HEK293 (cell line): ENCODE results near the gene AP1G2.

Experiments
- BCL11B ChIP-seq: fragments of 450-650 bp; formaldehyde crosslinking; IDR thresholded peaks from 2 replicates; pipeline ENCODE4 v1.5.1; 2016; ENCODE audit warnings: low read depth, missing biosample characterization, missing genetic modification characterization
- GLIS1 ChIP-seq: fragments of 450-650 bp; formaldehyde crosslinking; IDR thresholded peaks from 2 replicates; pipeline ENCODE4 v1.5.1; 2016; ENCODE audit warnings: missing biosample characterization, missing genetic modification characterization
- HOXC10 ChIP-seq: sonication (generic); formaldehyde crosslinking; IDR thresholded peaks from 2 replicates; pipeline ENCODE4 v1.8.1; 2023; ENCODE audit warnings: mild to moderate bottlenecking, missing genetic modification reagents
- KLF10 ChIP-seq: fragments of 450-650 bp; IDR thresholded peaks from 2 replicates; pipeline ENCODE4 v1.5.1; 2018; ENCODE audit warnings: missing biosample characterization, mild to moderate bottlenecking, missing genetic modification characterization
- KLF16 ChIP-seq: fragments of 450-650 bp; formaldehyde crosslinking; IDR thresholded peaks from 2 replicates; pipeline ENCODE4 v1.5.1; 2017; ENCODE audit warnings: missing biosample characterization, missing genetic modification characterization
- MYNN ChIP-seq: fragments of 450-650 bp; formaldehyde crosslinking; IDR thresholded peaks from 2 replicates; pipeline ENCODE4 v1.5.1; 2016; ENCODE audit warnings: missing biosample characterization, missing genetic modification characterization, borderline replicate concordance
- PRDM1 ChIP-seq: fragments of 450-650 bp; formaldehyde crosslinking; IDR thresholded peaks from 2 replicates; pipeline ENCODE4; 2016; ENCODE audit warnings: missing biosample characterization, missing genetic modification characterization
- PRDM10 ChIP-seq: fragments of 450-650 bp; formaldehyde crosslinking; IDR thresholded peaks from 2 replicates; pipeline ENCODE4 v1.5.1; 2016; ENCODE audit warnings: missing biosample characterization, missing genetic modification characterization
- RBAK ChIP-seq: fragments of 450-650 bp; formaldehyde crosslinking; IDR thresholded peaks from 2 replicates; pipeline ENCODE4 v1.5.1; 2016; ENCODE audit warnings: missing biosample characterization, missing genetic modification characterization
- SP7 ChIP-seq: fragments of 450-650 bp; formaldehyde crosslinking; IDR thresholded peaks from 2 replicates; pipeline ENCODE4 v1.5.1; 2016; ENCODE audit warnings: missing biosample characterization, missing genetic modification characterization
- ZBTB11 ChIP-seq: fragments of 450-650 bp; formaldehyde crosslinking; conservative IDR thresholded peaks from 2 replicates; pipeline ENCODE4 v1.5.1; 2016; ENCODE audit warnings: low read depth, missing biosample characterization, missing genetic modification characterization
- ZBTB17 ChIP-seq: fragments of 450-650 bp; formaldehyde crosslinking; IDR thresholded peaks from 2 replicates; pipeline ENCODE4 v1.5.1; 2016; ENCODE audit warnings: missing biosample characterization, missing genetic modification characterization
- ZBTB7A ChIP-seq: fragments of 450-650 bp; formaldehyde crosslinking; IDR thresholded peaks from 2 replicates; pipeline ENCODE4 v1.5.1; 2016; ENCODE audit warnings: low read depth, missing biosample characterization, missing genetic modification characterization
- ZFP69B ChIP-seq: fragments of 450-650 bp; formaldehyde crosslinking; IDR thresholded peaks from 2 replicates; pipeline ENCODE4 v1.5.1; 2016; ENCODE audit warnings: missing biosample characterization, missing genetic modification characterization
- ZNF169 ChIP-seq: fragments of 450-650 bp; formaldehyde crosslinking; IDR thresholded peaks from 2 replicates; pipeline ENCODE4 v1.5.1; 2016; ENCODE audit warnings: missing biosample characterization, missing genetic modification characterization
- ZNF211 ChIP-seq: fragments of 450-650 bp; formaldehyde crosslinking; IDR thresholded peaks from 2 replicates; pipeline ENCODE4 v1.5.1; 2016; ENCODE audit warnings: low read depth, missing biosample characterization, missing genetic modification characterization
- ZNF223 ChIP-seq: fragments of 450-650 bp; formaldehyde crosslinking; IDR thresholded peaks from 2 replicates; pipeline ENCODE4 v1.5.1; 2016; ENCODE audit warnings: missing biosample characterization, missing genetic modification characterization
- ZNF239 ChIP-seq: fragments of 450-650 bp; formaldehyde crosslinking; IDR thresholded peaks from 2 replicates; pipeline ENCODE4 v1.5.1; 2016; ENCODE audit warnings: missing biosample characterization, missing genetic modification characterization
- ZNF341 ChIP-seq: fragments of 450-650 bp; formaldehyde crosslinking; IDR thresholded peaks from 2 replicates; pipeline ENCODE4; 2016; ENCODE audit warnings: low read depth, missing biosample characterization, missing genetic modification characterization
- ZNF354C ChIP-seq: fragments of 450-650 bp; formaldehyde crosslinking; IDR thresholded peaks from 2 replicates; pipeline ENCODE4 v1.5.1; 2016; ENCODE audit warnings: missing biosample characterization, missing genetic modification characterization, low read depth, borderline replicate concordance
- ZNF426 ChIP-seq: fragments of 450-650 bp; formaldehyde crosslinking; IDR thresholded peaks from 2 replicates; pipeline ENCODE4 v1.5.1; 2017; ENCODE audit warnings: missing biosample characterization, missing genetic modification characterization, mild to moderate bottlenecking, inconsistent platforms, moderate library complexity
- ZNF473 ChIP-seq: fragments of 450-650 bp; formaldehyde crosslinking; IDR thresholded peaks from 2 replicates; pipeline ENCODE4 v1.5.1; 2017; ENCODE audit warnings: missing biosample characterization, missing genetic modification characterization
- ZNF513 ChIP-seq: fragments of 450-650 bp; IDR thresholded peaks from 2 replicates; pipeline ENCODE4 v1.5.1; 2018; ENCODE audit warnings: missing biosample characterization, missing genetic modification characterization
- ZNF514 ChIP-seq: fragments of 450-650 bp; formaldehyde crosslinking; IDR thresholded peaks from 2 replicates; pipeline ENCODE4 v1.5.1; 2016; ENCODE audit warnings: missing biosample characterization, missing genetic modification characterization
- ZNF530 ChIP-seq: fragments of 450-650 bp; formaldehyde crosslinking; IDR thresholded peaks from 2 replicates; pipeline ENCODE4 v1.5.1; 2016; ENCODE audit warnings: low read depth, missing biosample characterization, missing genetic modification characterization
- ZNF624 ChIP-seq: fragments of 450-650 bp; formaldehyde crosslinking; IDR thresholded peaks from 2 replicates; pipeline ENCODE4 v1.5.1; 2017; ENCODE audit warnings: missing biosample characterization, missing genetic modification characterization
- ZNF670 ChIP-seq: fragments of 450-650 bp; formaldehyde crosslinking; IDR thresholded peaks from 2 replicates; pipeline ENCODE4 v1.5.1; 2016; ENCODE audit warnings: missing biosample characterization, missing genetic modification characterization, low read depth
- ZNF768 ChIP-seq: fragments of 450-650 bp; formaldehyde crosslinking; IDR thresholded peaks from 2 replicates; pipeline ENCODE4 v1.5.1; 2018; ENCODE audit warnings: missing biosample characterization, mild to moderate bottlenecking, missing genetic modification characterization
- ZNF843 ChIP-seq: fragments of 450-650 bp; formaldehyde crosslinking; IDR thresholded peaks from 2 replicates; pipeline ENCODE4 v1.5.1; 2016; ENCODE audit warnings: missing biosample characterization, missing genetic modification characterization
- ZSCAN16 ChIP-seq: fragments of 450-650 bp; formaldehyde crosslinking; IDR thresholded peaks from 2 replicates; pipeline ENCODE4 v1.5.1; 2016; ENCODE audit warnings: missing biosample characterization, missing genetic modification characterization
- TF ChIP-seq, protein P1 (sequence below): fragments of 450-650 bp; formaldehyde crosslinking; IDR thresholded peaks from 2 replicates; pipeline ENCODE4 v1.5.1; 2016; ENCODE audit warnings: missing biosample characterization, missing genetic modification characterization

Gene AP1G2

GRCh38 chr14:23569443-23570151 lies 2.0 kb upstream of the AP1G2 start (continued):
- TF ChIP-seq ZNF426 (tag by site-specific recombination) (no peak), ZNF670 (tag by site-specific recombination) (no peak), MYNN (tag by site-specific recombination) (no peak), ZNF341 (tag by site-specific recombination) (peak; percentile 82), PRDM1 (tag by site-specific recombination) (peak; percentile 69), ZFP69B (tag by site-specific recombination) (peak; percentile 55), KLF10 (no peak), ZNF768 (tag by site-specific recombination) (no peak), ZBTB17 (tag by site-specific recombination) (peak; percentile 74), ZNF514 (tag by site-specific recombination) (no peak), ZBTB7A (tag by site-specific recombination) (no peak), KLF16 (no peak), ZNF843 (tag by site-specific recombination) (no peak), ZNF624 (tag by site-specific recombination) (no peak), ZSCAN16 (tag by site-specific recombination) (no peak), ZNF530 (tag by site-specific recombination) (no peak), ZNF513 (tag by site-specific recombination) (peak; percentile 95), BCL11B (tag by site-specific recombination) (no peak), ZNF223 (no peak), ZNF169 (tag by site-specific recombination) (no peak), ZNF239 (tag by site-specific recombination) (no peak), ZNF473 (tag by site-specific recombination) (no peak), HOXC10 (CRISPR knock-in tag) (no peak), ZNF211 (no peak), RBAK (tag by site-specific recombination) (no peak), GLIS1 (tag by site-specific recombination) (peak; percentile 60), ZBTB11 (tag by site-specific recombination) (no peak), PRDM10 (peak; percentile 83), ZNF354C (tag by site-specific recombination) (no peak), SP7 (no peak)
- TF ChIP-seq, protein P1, sequence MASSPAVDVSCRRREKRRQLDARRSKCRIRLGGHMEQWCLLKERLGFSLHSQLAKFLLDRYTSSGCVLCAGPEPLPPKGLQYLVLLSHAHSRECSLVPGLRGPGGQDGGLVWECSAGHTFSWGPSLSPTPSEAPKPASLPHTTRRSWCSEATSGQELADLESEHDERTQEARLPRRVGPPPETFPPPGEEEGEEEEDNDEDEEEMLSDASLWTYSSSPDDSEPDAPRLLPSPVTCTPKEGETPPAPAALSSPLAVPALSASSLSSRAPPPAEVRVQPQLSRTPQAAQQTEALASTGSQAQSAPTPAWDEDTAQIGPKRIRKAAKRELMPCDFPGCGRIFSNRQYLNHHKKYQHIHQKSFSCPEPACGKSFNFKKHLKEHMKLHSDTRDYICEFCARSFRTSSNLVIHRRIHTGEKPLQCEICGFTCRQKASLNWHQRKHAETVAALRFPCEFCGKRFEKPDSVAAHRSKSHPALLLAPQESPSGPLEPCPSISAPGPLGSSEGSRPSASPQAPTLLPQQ (tag by site-specific recombination) = peak; percentile 76; the same call in 1 of the 2 replicates
